Activated CD4-positive, alpha-beta memory T cell treated with anti-CD3 and anti-CD28 coated beads for 36 hours (primary cell): ENCODE measurements around the gene GLYATL1B. TPM values are rescaled to one million over a fixed set of nuclear protein-coding genes. Genes with fewer than 3 reads are reported as not detected.
"Not testable (repeated sequence)": the region's sequence is repeated elsewhere in the genome, so short reads cannot be mapped to it uniquely, and the experiment has no call there.

Experiments
- CTCF ChIA-PET: fragments of 350-600 bp; sonication (Branson Sonifier 250); formaldehyde crosslinking; loops from one replicate; lab custom pipeline; 2021; ENCODE audit warnings: antibody characterized with exemption, inconsistent platforms; lab: Charles Lee
- POLR2A ChIA-PET: fragments of 350-600 bp; sonication (Branson Sonifier 250); formaldehyde crosslinking; loops from one replicate; lab custom pipeline; 2021; ENCODE audit warnings: antibody characterized with exemption; lab: Charles Lee
- DNase-seq: peaks from one replicate; pipeline ENCODE4 v3.0.0-alpha.2; 2020
- H3K27ac Mint-ChIP-seq: one replicate; pipeline ENCODE4 v1.8.0; 2021; ENCODE audit warnings: mixed read lengths
- H3K27me3 Mint-ChIP-seq: one replicate; pipeline ENCODE4 v1.8.0; 2021; ENCODE audit warnings: mixed read lengths
- H3K36me3 Mint-ChIP-seq: one replicate; pipeline ENCODE4 v1.8.0; 2021; ENCODE audit warnings: mixed read lengths
- H3K4me1 Mint-ChIP-seq: one replicate; pipeline ENCODE4 v1.8.0; 2021; ENCODE audit warnings: low read depth, mixed read lengths
- H3K4me3 Mint-ChIP-seq: one replicate; pipeline ENCODE4 v1.8.0; 2021; ENCODE audit warnings: mild to moderate bottlenecking, mixed read lengths
- H3K9me3 Mint-ChIP-seq: one replicate; pipeline ENCODE4 v1.8.0; 2021; ENCODE audit warnings: mixed read lengths
- intact Hi-C: fragments of 100-400 bp; cut with micrococcal nuclease; formaldehyde crosslinking; loops from one replicate; pipeline ENCODE4 v1.15.1; 2023
- total RNA-seq, 2 experiments: library from RNA; stranded (reverse); gene quantifications; one replicate each; pipeline ENCODE4 v1.2.3, GENCODE V29; 2021

GLYATL1B gene
- total RNA-seq, 2 experiments from 2014 or later, result not detected

DNA sequence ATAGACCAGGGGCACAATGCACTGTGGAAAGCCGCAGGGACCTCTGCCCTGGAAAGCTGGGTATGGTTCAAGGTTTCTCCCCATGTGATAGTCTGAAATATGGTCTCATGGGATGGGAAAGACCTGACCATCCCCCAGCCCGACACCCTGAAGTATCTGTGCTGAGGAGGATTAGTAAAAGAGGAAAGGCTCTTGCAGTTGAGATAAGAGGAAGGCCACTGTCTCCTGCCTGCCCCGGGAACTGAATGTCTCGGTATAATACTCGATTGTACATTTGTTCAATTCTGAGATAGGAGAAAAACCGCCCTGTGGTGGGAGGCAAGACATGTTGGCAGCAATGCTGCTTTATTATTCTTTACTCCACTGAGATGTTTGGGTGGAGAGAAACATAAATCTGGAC, 50.4 kb downstream of the GLYATL1B start:
- Mint-ChIP-seq H3K36me3 (peaks cover 24% of the 10 kb centered on the region), H3K4me1 (peaks cover 14% of the 10 kb centered on the region)
- not testable (repeated sequence) for H3K27ac Mint-ChIP-seq, H3K4me3 Mint-ChIP-seq, DNase-seq, H3K27me3 Mint-ChIP-seq, H3K9me3 Mint-ChIP-seq
- intact Hi-C loops, result loop anchor here (1.0 kb wide), 4 partner anchors 29 to 83 kb away; partner anchors contain the start of gene FAM111B
- ChIA-PET CTCF (interaction anchor here (0.6 to 4.7 kb wide), 22 partner anchors 9 to 1200 kb away, joined by 3 to 73 read pairs (median 9); partner anchors contain the start of gene FAM111B), POLR2A (interaction anchor here (0.6 to 1.3 kb wide), 2 partner anchors 30 to 1344 kb away, joined by 4 to 5 read pairs; no protein-coding TSS in a partner anchor)

DNA sequence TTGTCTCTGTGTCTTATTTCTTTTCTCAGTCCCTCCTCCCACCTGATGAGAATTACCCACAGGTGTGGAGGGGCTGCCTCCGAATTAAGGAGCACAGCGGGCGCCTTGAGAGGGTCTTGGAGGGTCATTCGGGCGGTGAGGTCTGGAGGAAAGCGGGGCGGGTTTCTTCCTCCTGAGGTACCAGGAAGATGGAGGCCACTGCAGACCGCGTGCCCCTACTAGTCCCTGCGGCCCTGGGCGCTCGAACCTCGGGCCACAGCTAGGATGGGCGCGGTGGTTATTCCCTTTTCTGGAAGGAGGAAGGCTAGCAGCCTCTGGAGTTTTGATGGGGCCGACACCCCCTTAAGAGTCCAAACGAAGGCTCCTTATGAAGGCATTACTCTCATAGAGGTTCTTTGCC, 51.1 kb downstream of the GLYATL1B start:
- H3K27me3 Mint-ChIP-seq, result no peaks in the 10 kb centered on the region
- no peak overlapping the region for H3K4me3 Mint-ChIP-seq
- peaks cover 2% of the 10 kb centered on the region for H3K9me3 Mint-ChIP-seq
- H3K36me3 Mint-ChIP-seq, result peaks cover 18% of the 10 kb centered on the region
- no peak for DNase-seq
- ChIA-PET POLR2A (interaction anchor here (0.6 kb wide), 1 partner anchor 1344 kb away, joined by 4 read pairs; no protein-coding TSS in a partner anchor), CTCF (interaction anchor here (4.3 to 4.7 kb wide), 2 partner anchors 20 to 40 kb away, joined by 51 to 65 read pairs; no protein-coding TSS in a partner anchor)
- intact Hi-C loops, result no loop called here
- peaks cover 18% of the 10 kb centered on the region for H3K4me1 Mint-ChIP-seq
- no peak overlapping the region for H3K27ac Mint-ChIP-seq

DNA sequence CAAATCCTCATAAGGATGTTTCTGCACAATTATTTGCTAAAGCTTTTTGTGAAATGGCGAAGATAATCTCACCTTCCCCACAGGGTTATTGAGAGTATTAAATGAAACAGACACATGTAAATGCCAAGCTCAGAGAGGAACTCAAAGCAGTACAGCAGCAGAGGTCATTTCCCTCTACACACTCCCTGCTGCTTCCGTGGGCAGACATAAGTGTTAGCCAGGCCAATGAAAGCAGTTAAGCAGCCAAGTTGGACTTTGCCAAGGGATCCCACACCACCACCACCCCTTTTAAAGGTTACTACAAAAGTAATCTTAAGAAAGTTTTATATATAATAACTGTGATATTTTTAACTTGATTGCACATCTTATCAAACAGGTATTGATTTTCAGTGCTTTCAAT, 52.5 kb downstream of the GLYATL1B start:
- Mint-ChIP-seq H3K27ac (no peak overlapping the region), H3K36me3 (peaks cover 8% of the 10 kb centered on the region), H3K4me3 (no peak overlapping the region), H3K4me1 (peaks cover 28% of the 10 kb centered on the region), H3K27me3 (no peaks in the 10 kb centered on the region), H3K9me3 (no peaks in the 10 kb centered on the region)
- no peak for DNase-seq
- CTCF ChIA-PET, result interaction anchor here (1.1 to 4.7 kb wide), 3 partner anchors 13 to 42 kb away, joined by 3 to 65 read pairs (median 51); no protein-coding TSS in a partner anchor
- intact Hi-C loops, result no loop called here
- POLR2A ChIA-PET, result no interaction called here

DNA sequence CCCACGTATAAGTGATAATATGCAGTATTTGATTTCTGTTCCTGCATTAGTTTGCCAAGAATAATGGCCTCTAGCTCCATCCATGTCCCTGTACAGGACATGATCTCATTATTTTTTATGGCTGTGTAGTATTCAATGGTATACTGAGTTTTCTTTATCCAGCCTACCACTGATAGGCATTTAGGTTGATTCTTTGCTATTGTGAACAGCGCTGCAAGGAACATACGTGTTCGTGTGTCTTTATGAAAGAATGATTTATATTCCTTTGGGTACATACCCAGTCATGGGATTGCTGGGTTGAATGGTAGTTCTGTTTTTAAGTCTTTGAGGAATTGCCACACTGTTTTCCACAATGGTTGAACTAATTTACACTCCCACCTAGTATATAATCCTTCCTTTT, 55.1 kb downstream of the GLYATL1B start:
- H3K4me3 Mint-ChIP-seq, result no peak overlapping the region
- POLR2A ChIA-PET, result interaction anchor here (2.3 kb wide), 1 partner anchor 34 kb away, joined by 10 read pairs; the partner anchor contains the start of gene FAM111B
- no peak for DNase-seq
- no peak overlapping the region for H3K27ac Mint-ChIP-seq
- H3K27me3 Mint-ChIP-seq, result no peaks in the 10 kb centered on the region
- no peaks in the 10 kb centered on the region for H3K9me3 Mint-ChIP-seq
- H3K36me3 Mint-ChIP-seq, result peaks cover 17% of the 10 kb centered on the region
- peaks cover 38% of the 10 kb centered on the region for H3K4me1 Mint-ChIP-seq
- intact Hi-C loops, result loop anchor here (5.0 to 10.0 kb wide), 5 partner anchors 411 to 1716 kb away; partner anchors contain the start of genes CLP1, PATL1 and SLC43A3
- CTCF ChIA-PET, result interaction anchor here (1.0 to 10.0 kb wide), 8 partner anchors 16 to 574 kb away, joined by 3 to 148 read pairs (median 4); partner anchors contain the start of genes DTX4 and FAM111B

DNA sequence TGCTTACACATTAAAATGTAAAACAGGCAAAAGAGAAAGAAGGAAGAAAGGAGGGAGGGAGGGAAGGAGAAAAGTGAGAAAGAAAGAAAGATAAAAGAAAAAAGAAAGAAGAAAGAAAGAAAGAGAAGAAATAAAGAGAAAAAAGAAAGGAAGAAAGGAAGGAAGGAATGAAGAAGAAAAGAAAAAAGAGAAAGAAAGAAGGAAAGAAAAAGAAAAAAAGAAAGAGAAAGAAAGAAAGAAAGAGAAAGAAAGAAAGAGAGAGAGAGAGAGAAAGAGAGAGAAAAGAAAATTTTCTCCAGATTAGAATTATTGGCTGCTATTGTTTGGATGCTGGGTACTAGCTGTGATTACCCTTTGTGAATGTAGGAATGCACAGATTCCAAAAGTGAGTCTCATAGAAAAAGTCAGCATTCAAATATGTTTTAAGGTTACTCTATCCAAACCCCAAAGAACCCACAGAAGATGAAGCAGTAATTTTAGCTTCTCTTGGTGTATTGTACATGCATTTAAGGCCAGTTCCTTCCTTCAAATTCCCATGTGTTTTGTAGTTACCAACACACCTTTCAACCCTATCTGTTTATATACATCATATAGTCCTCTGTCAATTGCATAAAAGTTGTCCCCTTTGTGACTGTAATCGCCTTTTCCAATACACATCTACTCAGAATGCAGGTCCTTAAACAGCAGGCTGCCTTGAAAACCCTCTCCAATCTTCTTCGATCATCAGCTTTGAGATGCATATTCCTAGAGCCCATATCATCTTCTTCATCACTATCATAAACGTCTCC, 55.8 kb downstream of the GLYATL1B start:
- no peaks in the 10 kb centered on the region for H3K27me3 Mint-ChIP-seq
- CTCF ChIA-PET, result interaction anchor here (1.0 to 10.0 kb wide), 10 partner anchors 9 to 565 kb away, joined by 3 to 148 read pairs (median 4); partner anchors contain the start of genes DTX4 and FAM111B
- peaks cover 43% of the 10 kb centered on the region for H3K4me1 Mint-ChIP-seq
- no peaks in the 10 kb centered on the region for H3K9me3 Mint-ChIP-seq
- POLR2A ChIA-PET, result interaction anchor here (0.6 to 2.3 kb wide), 3 partner anchors 11 to 35 kb away, joined by 3 to 10 read pairs (median 6); partner anchors contain the start of gene FAM111B
- no peak for DNase-seq
- peak overlapping the region; percentile 93 for H3K27ac Mint-ChIP-seq
- peak overlapping the region; percentile 94 for H3K4me3 Mint-ChIP-seq
- H3K36me3 Mint-ChIP-seq, result peaks cover 23% of the 10 kb centered on the region
- intact Hi-C loops, result loop anchor here (1.0 to 10.0 kb wide), 7 partner anchors 16 to 1717 kb away; partner anchors contain the start of genes CLP1, PATL1, SLC43A3 and ZFP91

DNA sequence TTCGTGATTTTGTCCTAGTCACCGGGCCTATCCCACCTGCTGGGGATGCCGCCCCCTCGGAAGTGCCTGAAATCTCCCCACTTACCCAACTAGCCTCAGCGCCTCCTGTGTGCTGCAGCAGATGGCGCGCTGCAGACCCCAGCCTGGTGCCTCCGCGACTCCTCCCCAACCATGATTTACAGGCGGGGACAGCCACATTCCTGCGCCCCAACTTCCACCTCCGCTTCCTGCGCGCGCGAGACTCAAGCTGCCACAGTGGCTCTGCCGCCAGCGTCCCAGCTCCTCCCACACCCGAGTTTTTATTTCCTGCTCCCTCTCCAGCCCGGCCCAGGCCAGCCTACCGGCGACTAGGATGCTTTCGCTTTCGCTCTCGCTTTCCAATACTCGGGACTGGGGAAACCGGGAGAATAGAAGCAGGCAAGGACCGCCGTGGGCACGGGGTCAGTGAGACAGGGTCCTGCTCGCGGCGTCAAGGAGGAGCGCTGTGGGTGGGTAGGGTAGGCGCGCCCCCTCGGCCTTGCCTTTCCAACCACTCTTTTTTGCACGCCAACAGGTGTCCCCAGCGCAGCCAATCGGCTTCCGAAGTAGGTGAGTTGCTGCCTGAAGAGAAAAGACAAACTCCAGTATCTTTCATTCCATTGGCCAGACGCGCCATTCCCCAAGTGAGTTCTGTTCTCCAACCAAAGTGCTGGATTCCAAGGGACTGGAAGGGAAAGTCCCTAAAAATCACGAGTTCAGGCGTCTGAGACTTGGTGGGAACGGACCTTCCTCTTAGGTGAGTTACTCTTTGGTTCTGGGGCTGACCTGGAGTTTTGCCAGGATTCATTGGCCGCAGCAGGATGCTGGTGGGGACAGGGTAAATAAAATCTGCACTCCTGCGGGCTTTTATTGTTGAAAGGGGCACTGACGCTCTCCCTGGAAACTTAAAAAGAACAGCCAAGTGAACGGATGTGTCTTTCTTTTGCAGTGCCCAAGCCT, 56.7 kb downstream of the GLYATL1B start, which contains the start of gene FAM111A:
FAM111A (plus strand) TSS at position 327 of the 978 bp plus-strand sequence. CDS start 6,017 bp downstream, outside the sequence.
- Mint-ChIP-seq H3K4me3 (peak within 1 kb of the TSS; percentile 94), H3K9me3 (no peaks in the 10 kb centered on the region), H3K4me1 (peaks cover 50% of the 10 kb centered on the region), H3K27me3 (no peaks in the 10 kb centered on the region), H3K36me3 (peaks cover 31% of the 10 kb centered on the region), H3K27ac (peak within 1 kb of the TSS; percentile 93)
- CTCF ChIA-PET, result interaction anchor here (1.0 to 10.0 kb wide), 9 partner anchors 8 to 566 kb away, joined by 3 to 148 read pairs (median 4); partner anchors contain the start of genes DTX4 and FAM111B
- POLR2A ChIA-PET, result interaction anchor here (0.6 to 2.3 kb wide), 5 partner anchors 10 to 36 kb away, joined by 3 to 22 read pairs (median 9); partner anchors contain the start of gene FAM111B
- intact Hi-C loops, result loop anchor here (1.0 to 10.0 kb wide), 7 partner anchors 15 to 1718 kb away; partner anchors contain the start of genes CLP1, PATL1, SLC43A3 and ZFP91
- peak; percentile 90 for DNase-seq

DNA sequence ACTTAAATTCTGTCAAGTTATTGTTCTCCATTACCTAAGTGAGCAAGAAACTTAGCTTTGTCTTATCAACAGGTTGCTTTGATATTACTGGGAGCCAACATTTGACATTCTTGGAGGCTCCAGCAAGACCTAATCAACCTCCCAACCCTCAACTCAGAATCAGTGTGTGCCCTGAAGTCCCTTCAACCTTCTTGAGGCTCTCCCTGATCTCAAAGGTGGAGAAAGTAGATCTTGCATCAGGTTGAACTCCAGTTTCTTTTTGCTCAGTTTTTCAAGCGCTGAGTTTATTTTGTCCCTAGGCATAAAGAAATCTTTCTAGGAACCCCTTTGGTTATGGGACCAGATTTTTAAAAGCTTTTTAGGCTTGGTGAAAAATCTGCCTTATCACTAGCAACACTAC, 58.0 kb downstream of the GLYATL1B start:
- Mint-ChIP-seq H3K27me3 (no peaks in the 10 kb centered on the region), H3K36me3 (peaks cover 44% of the 10 kb centered on the region), H3K9me3 (no peaks in the 10 kb centered on the region), H3K4me3 (peak overlapping the region; percentile 94), H3K4me1 (peaks cover 55% of the 10 kb centered on the region), H3K27ac (peak overlapping the region; percentile 93)
- DNase-seq, result no peak
- intact Hi-C loops, result loop anchor here (1.0 to 10.0 kb wide), 8 partner anchors 8 to 1719 kb away; partner anchors contain the start of genes CLP1, FAM111B, PATL1 and SLC43A3
- ChIA-PET CTCF (interaction anchor here (0.9 to 10.0 kb wide), 10 partner anchors 8 to 571 kb away, joined by 3 to 148 read pairs (median 6); partner anchors contain the start of genes DTX4 and FAM111B), POLR2A (interaction anchor here (1.1 to 2.3 kb wide), 3 partner anchors 9 to 37 kb away, joined by 3 to 22 read pairs (median 9); partner anchors contain the start of gene FAM111B)

Other genes with a start within 250 kb of the GLYATL1B start
- not detected for gene GLYATL2, start 241.6 kb upstream of the GLYATL1B start, total RNA-seq
- gene GLYATL1, start 146.8 kb upstream of the GLYATL1B start, total RNA-seq, result not detected
- gene FAM111B, start 20.9 kb downstream of the GLYATL1B start, total RNA-seq, result 10 to 100 TPM; 28.9 to 31.0 TPM
- gene FAM111A, start 56.5 kb downstream of the GLYATL1B start, total RNA-seq, result 10 to 100 TPM; 87.6 to 87.8 TPM
- gene DTX4, start 85.8 kb downstream of the GLYATL1B start, total RNA-seq, result under 1 TPM; 0.05 to 0.07 TPM
- gene MPEG1, start 126.6 kb downstream of the GLYATL1B start, total RNA-seq, result not detected